Stimulated activated CD8-positive, alpha-beta memory T cell treated with anti-CD3 and anti-CD28 coated beads, Interleukin-4, amount 100 ng/mL, for 4 hours (primary cell): Measurements from ENCODE around the gene TRAM2.

Experiments used
- DNase-seq, 2 donors: peaks; one replicate each; pipeline ENCODE4 v3.0.0-alpha.2; 2020; ENCODE audit warnings: low read depth in 2 of 2, low spot score in 1 of 2

Gene TRAM2

DNA sequence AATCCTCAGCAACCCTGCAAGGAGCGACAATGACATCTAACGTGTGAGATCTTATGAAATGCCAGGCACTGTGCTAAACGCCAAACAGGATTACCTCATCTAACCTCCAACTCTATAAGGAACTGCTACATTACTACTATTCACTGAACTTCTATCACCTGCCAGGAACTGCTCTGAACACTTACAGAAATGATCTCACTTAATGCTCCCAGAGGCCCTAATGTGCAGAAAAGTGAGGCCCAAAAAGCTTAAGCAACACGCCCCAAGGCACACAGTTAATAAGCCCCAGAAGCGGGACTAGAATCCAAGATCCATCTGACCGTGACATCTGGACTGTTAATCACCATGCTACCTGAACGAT lies 28.5 kb downstream of the TRAM2 start:
- no peak for DNase-seq

DNA sequence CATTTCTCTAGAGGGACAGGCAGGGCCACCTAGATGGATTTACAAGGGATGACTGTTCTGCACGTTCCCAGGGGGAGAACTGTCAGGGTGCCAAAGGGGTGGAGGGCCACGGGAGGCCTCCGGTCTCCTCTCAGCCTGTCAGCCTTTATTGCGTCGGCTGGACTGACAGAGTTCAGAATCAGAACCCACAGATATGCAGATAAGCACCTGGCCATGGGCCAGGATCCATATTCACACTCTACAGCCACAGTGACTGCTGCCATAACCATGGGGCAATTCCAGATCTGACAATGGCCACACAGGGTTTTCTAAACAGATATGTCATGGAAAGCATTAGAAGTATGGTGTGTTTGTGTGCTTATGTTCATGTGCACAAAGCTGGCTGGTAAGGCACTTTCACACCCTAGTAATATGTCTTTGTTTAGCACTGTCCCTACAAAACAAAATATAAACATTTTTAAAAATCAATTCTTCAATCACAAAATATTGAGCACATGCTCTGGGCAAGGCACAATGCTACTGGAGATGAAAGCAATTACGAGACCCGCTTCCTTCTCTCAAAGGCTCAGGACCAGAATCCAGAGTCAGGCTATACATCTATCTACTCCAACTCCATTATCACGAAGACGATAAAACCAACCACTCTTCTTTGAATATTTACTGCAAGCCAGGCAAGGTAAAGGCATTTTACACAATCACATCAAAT lies 29.1 kb downstream of the TRAM2 start:
- no peak for DNase-seq

DNA sequence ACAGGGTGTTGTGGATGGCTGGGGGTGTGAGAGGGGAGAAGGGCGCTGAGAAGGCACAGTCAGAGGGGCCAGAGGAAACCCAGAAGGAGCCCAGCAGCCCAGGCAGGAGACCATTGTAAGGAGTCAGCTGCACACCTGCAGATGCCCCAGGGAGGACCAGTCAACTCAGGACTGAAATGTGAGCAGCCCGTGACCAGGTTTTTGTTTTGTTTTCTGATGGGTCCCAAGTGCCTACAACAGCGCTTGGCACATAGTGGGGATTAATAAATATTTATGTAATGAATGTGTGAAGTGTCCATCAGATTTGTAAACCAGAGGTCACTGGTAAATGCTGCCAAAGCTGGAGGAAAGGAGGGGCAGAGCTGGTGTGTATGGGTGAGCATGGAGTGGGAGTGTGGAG lies 30.2 kb downstream of the TRAM2 start:
- DNase-seq = no peak

DNA sequence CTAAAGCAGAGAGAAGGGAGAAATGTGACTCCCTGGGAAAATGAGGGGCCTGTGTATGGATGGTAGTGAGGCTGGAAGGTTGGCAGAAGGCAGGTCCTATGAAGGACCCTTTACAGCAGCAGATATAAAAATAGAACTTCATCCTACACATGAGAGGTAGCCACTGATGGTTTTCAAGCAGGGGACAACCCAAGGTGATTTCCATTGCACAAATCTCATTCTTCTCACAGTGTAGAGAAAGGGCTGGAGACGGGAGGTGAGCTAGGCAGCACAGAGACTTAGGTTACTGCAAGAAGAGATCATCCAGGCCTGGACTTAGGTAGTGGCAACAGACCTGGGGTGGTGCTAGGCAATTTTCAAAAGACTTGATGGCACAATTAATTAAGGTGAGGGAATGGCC lies 30.7 kb downstream of the TRAM2 start:
- DNase-seq = no peak

DNA sequence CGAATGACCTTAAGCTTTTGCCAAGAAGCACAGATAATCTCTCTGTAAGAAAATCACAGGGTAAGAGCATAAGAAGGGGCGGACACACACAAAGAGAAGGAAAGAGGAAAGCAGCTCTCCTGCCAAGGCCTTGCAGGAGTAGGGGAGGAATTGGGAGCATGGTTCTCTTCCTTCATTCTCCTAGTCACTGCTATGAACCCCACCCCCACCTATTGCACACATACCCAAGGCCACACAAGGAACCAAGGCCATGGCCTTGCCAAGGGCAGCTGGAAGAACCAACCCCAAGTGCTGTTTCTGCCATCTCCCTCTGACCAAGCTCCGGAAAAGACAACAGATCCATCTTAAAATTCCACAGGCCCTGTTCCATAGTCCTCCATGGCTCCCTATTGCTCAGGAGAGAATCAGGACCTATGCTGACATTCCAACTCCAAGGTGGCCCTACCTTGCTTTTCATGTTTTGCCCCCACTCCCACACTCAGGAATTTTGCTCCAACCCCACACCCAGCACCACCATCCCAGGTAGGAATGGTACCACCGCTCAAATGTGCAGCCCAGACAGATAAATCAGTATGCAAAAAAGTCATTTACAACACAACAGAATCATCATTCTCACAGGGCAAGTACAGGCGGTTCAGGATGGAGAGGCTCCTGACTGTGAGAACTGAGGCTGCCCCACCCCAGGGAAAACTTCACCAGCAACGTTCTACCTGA lies 31.3 kb downstream of the TRAM2 start:
- no peak for DNase-seq

DNA sequence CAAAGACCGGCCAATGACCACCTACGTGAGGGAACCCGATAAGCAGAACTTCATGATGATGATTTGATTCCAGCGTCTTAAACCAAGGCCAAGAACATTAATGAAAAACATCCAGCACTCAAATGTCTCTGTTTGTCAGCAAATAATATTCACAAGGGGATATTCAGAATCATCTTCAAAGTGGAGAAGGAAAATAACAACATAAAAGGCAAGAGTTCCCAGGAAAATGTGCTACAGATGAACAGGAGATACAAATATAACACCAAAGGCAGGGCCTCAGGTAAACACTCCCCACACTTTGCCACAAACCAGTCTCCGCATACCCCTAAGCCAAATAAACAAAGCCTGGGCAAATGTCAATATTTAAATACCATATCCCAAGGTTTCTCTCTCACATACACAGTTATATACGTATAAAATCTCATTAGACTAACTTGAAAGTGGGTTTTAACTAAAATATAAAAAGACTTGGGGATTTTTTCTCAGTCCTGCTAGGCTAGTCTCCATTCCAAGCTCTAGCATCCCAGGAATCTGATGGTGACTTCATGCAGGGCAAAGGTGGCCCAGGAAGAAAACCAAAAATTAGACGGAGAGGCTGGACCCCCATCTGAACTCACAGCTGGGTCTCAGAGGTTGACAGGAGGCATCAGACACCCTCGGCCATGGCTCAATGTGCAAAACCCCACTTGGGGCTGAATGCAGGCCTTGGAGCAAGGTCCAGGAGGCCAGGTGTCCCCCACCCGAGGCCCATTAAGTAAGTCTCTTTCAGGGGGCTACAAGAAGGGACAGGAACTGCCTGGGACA lies 32.1 kb downstream of the TRAM2 start:
- DNase-seq = no peak

DNA sequence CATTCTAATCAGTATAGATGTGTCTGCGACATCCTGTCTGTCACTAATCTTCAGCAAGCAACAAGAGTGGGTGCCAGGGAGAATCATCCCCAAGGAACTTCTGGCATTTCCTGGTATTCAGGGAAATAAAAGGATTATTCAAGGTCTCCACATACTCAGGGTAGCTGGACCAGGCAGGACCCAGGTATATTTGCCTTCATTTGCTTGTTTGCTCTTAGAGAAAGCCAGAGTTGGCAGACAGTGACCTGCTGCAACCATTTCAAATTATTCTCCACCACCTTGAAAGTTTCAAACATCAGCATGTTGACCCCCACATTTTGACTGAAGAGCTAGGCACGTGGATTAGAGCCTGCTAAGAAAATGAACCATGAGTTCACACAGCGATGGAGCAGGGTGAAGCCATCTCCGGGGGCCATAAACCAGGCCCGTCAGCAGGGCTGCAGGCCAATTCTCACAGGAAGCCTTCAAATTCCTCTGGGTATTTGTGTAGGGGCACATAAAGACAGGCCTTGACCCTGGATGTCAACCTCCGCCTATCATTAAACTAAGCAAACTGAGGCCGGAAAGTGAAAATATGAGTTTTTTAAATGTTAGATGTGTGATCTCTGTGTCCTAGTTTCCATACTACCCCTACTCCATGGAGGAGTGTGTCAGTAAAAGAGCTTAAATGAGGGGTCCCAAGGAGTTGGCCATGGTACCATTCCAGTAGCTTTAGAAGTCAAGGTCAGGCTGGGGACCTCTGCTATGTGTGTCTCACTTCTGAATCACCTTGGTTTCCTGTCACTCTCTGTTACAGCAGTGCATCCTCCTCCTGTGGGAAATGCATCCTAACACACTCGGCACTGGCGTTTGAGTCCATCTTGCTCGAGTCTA lies 32.9 kb downstream of the TRAM2 start:
- DNase-seq = no peak

DNA sequence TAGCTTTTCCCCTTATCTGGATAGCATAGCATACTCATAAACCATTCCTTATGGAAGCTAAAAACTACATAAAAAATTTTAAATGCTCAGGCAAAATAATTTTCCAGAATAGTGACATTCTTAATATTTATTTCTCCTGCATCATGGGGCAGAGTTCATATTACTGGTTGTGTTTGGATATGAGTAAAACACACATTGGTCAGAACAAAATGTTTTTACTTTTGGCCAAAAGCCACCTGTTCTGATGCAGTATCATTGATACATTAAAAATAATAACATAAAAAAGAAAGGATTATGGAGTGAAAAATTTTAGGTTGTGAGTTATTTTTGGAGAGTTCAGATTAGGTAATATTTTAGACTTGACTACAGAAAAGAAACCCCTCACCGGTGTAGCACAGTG lies 33.6 kb downstream of the TRAM2 start:
- no peak for DNase-seq

DNA sequence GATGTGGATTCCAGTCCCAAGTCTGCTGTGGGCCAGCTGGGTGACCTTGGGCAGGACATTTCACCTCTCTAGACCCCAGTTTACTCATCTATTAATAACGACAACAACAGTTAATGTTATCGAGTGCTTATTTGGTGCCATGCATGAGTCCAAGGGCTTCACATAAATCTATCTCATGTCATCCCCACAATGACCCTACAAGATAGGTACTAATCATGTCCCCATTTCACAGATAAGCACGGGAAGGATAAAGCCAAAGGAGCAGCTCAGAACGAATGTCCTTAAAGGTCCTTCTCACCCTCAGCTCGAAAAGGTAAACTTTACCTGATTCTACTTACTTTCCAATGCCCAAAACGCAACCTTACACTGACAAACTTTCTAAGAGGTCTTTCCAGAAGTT lies 35.7 kb downstream of the TRAM2 start:
- DNase-seq = no peak

DNA sequence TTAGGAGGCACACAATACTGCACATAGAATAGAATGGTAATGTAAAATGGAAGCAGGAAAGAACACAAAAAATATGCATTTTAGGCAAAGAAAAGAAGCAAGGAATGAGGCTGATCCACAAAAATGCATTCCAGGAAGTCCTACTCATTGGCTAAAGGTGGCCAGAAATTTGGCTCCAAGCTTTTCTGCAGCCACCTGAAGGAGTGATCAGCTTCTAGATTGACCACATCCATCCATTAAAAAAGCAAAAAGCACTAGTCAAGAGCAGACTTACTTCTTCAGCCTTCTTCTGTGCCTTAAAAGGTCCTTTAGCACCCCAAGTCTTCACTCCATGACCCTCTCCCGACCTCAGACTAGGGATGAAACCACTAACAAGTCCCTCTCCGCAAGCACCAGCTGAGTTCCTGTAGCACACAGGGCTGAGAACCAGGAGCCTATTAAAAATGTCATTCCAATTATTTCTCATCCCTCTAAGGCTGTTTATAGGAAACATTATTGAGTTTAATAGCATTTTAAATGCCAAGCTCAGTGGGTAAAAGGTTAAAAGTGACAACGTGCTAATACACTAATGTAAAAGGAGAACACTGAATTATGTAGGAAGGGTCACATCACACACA lies 36.5 kb downstream of the TRAM2 start:
- DNase-seq = no peak

DNA sequence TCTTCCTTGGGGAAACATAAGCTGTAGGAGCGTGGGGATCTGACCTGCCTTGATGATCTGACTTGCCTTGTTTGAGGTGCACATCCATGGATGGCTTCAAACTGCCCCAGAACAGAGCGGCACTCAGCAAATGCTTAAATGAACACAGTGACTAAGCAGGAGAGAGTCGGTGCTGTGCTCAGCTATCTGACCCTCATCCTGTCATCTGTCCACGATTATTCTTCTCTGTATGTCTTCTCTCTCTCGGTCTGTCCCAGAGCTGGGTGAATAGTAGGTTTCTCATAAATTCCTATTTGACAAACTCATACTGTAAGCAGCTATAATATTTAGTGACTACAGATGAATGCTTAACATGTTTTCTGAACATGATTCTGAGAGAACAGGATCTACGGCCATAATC lies 37.3 kb downstream of the TRAM2 start:
- DNase-seq = no peak

DNA sequence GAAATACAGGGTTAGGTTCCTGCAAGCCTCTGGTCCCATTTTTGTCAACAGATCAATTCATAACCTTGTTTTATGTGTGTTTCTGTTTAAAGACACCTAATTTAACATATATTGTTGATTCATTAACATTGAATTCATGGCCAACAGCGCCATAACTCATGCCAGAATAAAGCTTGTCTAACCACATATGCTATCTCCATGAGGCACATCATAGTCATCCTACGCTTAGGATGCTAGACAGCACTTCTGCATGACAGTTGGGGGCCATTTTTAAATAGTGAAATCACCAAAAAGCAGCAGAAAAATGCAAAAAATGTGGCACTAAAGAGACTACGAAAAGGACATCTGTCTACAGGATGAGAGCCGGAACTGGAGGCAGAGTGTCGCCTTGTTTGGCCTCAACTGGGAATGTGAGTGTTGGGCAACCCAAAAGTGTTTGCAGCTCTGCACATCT lies 37.9 kb downstream of the TRAM2 start:
- DNase-seq = no peak

DNA sequence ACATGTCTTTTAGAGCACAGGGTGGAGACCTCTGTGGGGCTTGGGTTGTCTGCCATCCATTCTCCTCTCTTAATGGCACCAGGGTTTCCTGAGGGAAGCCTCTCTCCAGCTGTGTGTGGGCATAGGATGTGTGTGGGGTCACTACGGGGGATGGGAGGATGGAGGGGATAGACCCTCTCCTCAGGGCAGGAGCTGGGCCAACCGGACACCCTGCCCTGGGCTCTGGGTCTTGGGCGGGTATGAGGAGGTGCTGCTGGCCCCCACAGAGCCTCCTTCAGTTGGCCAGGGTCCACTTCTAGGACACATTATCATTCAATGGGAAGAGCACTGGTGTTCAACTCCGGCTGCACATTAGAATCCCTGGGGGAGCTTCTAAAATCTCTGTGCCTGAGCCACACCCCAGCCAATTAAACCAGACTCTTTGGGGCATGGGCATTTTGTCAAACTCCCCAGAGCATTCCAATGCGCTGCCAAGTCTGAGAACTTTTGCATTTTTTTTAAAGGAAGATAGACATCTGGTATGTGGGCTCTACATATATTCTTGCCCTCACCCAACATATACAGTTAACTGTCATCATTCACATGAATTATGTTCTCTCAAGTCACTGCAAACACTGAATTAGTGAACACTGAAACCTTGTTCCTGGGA lies 38.5 kb downstream of the TRAM2 start:
- DNase-seq = no peak

DNA sequence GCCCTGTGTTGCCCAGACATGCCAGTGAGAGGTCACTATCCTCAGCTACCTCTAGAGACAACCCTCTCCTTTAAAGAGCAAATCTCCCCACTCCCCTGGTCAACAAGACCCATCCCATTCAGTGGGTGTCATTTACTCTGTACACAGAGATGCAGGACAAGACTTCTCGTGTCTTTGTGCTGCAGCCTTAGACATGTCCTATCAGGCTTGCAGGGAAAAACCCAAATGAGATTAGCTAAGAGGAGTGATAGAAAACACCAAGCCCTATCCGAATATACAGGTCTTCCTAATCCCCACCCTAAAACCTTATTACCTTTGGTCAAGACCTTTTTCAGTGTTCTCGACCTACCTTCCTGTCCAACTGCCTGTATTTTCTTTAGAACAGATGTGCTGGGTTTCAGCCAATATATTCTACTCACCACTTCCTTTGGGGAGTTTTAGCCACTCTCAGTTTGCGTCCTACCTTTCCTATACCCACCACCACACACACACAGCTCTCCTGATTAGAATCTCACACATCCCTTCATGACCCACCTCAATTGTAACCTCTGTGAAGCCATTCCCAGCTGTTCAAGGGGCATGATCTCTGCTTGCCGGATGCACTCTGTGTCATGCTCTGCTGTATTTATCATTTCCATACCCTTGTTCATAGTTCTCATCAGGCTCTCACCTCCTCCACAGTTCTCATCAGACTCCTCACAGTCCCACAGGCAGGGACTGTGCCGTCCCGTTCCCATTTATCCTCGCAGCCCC lies 39.7 kb downstream of the TRAM2 start:
- no peak for DNase-seq

DNA sequence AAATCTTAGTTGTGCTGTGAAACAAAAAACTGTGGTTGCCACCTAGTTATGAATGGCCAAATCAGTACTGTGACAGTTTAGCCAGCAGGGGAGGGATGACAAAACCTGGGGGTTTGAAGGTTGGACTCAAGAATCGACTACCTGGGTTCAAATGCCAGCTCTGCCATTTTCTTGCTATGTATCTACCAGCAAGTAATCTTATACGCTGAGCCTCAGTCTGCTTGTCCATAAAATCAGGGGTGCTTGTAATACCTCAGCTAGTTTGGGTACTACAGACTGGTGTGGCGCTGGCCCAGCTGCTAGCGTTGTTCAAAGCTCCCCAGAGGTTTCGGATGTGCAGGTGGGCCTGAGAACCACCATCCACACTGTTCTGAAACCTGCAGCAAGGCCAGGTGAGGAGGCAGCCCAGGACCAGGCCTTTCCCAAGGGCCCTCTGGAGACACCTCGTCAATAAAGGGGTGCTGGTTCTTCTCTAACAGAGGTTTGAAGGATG lies 40.4 kb downstream of the TRAM2 start:
- no peak for DNase-seq

DNA sequence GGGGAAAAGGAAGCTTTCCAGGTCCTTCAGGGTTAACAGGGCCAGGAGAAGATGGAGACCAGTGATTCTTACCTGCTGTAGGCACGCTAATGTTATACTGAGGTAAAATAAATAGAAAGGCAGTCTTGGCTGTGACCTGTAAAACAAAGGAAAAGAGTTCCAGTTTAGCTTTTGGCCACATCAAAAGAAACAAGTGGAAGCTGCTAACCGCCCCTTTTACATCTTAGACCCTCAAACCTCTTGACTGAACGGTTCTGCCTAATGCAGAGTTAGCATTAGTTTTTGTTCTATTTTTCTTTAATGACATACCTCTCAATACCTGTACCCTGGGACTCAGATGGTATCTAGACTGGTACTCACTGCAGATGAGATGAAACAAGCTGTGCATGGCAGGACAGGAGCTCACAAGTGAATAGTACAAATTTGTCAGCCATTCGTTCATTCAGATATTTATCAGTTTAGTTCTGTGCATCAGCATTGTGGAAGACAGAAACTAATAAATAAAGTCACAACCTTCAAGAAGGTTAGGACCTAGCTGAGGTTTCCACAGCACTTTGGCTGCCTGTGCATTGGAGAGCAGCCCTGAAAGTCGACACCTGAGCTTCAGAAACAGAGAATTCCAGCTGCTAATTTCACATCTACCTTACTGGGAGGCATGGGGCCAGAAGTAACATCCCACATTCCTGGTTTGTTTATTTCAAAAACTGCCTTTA lies 41.0 kb downstream of the TRAM2 start:
- no peak for DNase-seq

DNA sequence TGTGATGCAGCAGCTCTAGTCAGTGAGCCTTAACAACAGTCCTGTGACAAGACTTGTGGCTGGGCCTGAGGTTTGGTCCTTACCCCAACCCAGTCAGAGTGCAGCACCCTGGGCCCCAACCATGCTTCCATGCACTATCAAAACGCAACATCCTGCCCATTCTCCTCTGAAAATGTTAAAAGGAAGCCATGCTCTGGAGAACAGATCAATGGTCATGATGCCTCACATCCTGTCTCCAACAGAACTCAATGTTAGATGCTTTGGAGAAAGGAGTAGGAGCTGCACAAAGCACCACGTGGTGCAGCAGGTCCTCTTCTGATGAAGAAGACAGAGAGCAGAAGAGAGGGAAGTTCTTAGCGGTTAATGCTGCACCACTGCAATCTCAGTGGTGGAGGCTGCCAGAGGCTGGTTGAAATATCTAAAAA lies 41.9 kb downstream of the TRAM2 start:
- no peak for DNase-seq

DNA sequence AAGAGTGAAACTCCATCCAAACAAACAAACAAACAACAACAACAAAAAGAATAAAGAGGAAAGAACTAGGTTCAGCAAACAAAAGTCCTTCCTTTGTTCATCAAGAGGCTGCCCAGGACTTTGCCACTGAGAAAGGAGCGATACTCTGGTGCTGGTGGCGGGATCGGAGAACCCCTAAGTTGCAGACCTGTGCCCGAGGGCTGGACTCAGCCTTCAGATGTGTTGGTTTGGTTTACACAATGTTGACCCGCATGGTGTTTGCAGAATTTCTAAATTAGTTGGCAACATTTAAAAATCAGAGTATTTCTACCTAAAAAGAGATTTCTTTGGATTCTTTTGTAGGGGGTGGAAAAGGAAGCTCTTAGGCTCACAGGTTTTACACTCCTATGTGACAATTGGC lies 42.5 kb downstream of the TRAM2 start:
- no peak for DNase-seq

DNA sequence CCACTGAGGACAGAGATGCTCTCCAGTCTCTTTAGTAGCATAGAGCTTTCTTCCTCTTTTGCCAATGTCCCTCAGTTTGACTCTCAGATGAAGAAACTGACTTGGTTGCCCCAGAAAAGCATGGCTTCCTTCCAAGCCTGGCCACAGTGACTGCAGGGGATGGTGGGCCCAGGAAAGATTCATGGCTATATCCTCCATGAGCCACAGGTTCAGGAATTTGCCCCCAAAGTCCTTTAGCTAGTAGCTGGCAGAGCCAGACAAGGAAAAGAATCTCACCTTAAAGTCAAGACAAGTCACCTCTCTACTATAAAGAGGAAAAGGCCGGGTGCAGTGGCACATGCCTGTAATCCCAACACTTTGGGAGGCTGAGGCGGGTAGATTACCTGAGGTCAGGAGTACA lies 43.4 kb downstream of the TRAM2 start:
- no peak for DNase-seq
